Vagina (tissue), 2 donors: Measurements from ENCODE around the gene GRHL3. TPM values are rescaled to one million over a fixed set of nuclear protein-coding genes. Genes with fewer than 3 reads are reported as not detected.

Experiments
- DNase-seq, 2 donors: peaks; one replicate each; pipeline ENCODE4 v3.0.0-alpha.2; 2017; ENCODE audit errors: extremely low spot score in 2 of 2
- H3K27ac ChIP-seq: fragments of 200-600 bp; sonication (generic); one replicate; pipeline ENCODE4 v1.5.1; 2019
- H3K27me3 ChIP-seq: fragments of 200-600 bp; sonication (generic); one replicate; pipeline ENCODE4 v1.5.1; 2019
- H3K36me3 ChIP-seq, 2 donors: fragments of 200-600 bp; sonication (generic); one replicate each; pipeline ENCODE4 v1.5.1; 2017 to 2019
- H3K4me1 ChIP-seq: fragments of 200-600 bp; sonication (generic); one replicate; pipeline ENCODE4 v1.5.1; 2019
- H3K4me3 ChIP-seq, 2 donors: fragments of 200-600 bp; sonication (generic); 1 replicate in 1 of 2; 2 replicates in 1 of 2; pipeline ENCODE4 v1.5.1; 2016 to 2019
- H3K9me3 ChIP-seq: fragments of 200-600 bp; sonication (generic); one replicate; pipeline ENCODE4 v1.5.1; 2019
- CTCF ChIP-seq, 3 experiments: fragments of 450-650 bp in 2 of 3; fragments of 200-600 bp in 1 of 3; sonication (generic) in 1 of 3; IDR thresholded peaks; one replicate each; pipeline ENCODE4 v1.5.1; 2017 to 2019; ENCODE audit warnings: antibody characterized with exemption in 3 of 3, mild to moderate bottlenecking in 2 of 3, moderate library complexity in 2 of 3
- POLR2A ChIP-seq, 2 donors: fragments of 450-650 bp; IDR thresholded peaks; one replicate each; pipeline ENCODE4 v1.6.1; 2017; ENCODE audit warnings: antibody characterized with exemption in 2 of 2, mild to moderate bottlenecking in 2 of 2, moderate library complexity in 2 of 2
- POLR2AphosphoS5 ChIP-seq, 2 donors: sonication (generic); formaldehyde crosslinking; IDR thresholded peaks; one replicate each; pipeline ENCODE4 v1.9.0; 2017; ENCODE audit warnings: antibody characterized with exemption in 2 of 2, mild to moderate bottlenecking in 2 of 2, low read depth in 1 of 2; ENCODE audit not compliant: insufficient read depth in 1 of 2
- intact Hi-C: fragments of 100-400 bp; cut with DNase I; formaldehyde crosslinking; loops from one replicate; pipeline ENCODE4 v1.15.1; 2023
- total RNA-seq: library from RNA; depleted of rRNA; stranded (reverse); fragments of >200 nt; gene quantifications from one replicate; pipeline ENCODE4 v1.2.3, GENCODE V29; 2016

Gene GRHL3
- total RNA-seq, 1 donor from 2014 or later: 58.7 TPM

DNA sequence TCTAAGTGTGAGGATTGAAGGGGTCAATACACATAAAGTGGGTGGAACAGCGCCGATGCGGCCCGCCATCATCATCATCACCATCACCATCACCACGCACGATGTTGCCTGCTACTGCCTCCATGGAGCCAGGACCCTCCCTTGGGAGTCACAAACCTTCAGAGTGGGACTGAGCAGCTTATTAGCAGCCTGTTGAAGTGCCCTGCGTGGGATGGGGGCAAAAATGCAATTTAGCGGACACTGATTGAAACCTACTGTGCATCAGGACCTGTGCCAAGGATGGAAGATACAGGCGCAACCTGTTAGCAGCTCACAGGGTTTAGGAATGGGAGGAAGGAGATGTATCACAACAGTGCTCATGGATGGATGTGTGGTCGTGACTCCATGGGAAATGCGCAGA is 67.8 kb downstream of the GRHL3 start:
- Histone ChIP-seq H3K27me3 (no peaks in the 10 kb centered on the region), H3K4me1 (peaks cover 38% of the 10 kb centered on the region), H3K27ac (no peak overlapping the region), H3K9me3 (no peaks in the 10 kb centered on the region), H3K36me3 (no peaks in the 10 kb centered on the region), H3K4me3 (no peak overlapping the region)
- peak in 1 of 2 donors; percentile 20 for DNase-seq
- intact Hi-C loops: no loop called here
- no peak for TF ChIP-seq POLR2A (IDR thresholded peaks at IDR 0.05)
- TF ChIP-seq POLR2AphosphoS5 (IDR thresholded peaks at IDR 0.05; ENCODE audit: insufficient read depth in 1 of 2, low read depth in 1 of 2): no peak
- TF ChIP-seq CTCF (IDR thresholded peaks at IDR 0.05): no peak

DNA sequence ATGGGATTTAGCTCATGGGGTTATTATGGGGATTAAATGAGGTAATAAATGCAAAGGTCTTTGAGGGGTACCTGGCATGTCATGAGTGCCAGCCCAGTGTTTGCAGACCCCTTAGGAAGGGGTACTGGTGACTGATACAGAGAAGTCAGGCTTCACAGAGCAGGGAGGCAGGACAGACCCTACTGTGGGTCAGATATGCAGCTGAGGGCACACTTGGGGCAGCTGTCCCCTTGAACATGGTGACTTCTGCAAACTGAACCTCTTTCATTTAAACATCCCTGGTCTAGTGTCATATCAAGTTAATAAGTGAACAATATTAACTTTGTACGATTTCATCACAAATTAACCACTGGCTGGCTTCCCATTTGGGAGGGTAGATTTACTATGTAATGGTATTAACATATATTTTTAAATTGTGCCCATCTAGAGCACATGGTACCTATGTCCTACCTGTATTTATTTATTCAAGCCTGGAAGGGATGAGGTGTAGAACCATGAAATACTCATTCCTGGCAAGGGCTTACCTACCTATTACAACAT is 68.5 kb downstream of the GRHL3 start:
- no peak for TF ChIP-seq POLR2A (IDR thresholded peaks at IDR 0.05)
- TF ChIP-seq CTCF (IDR thresholded peaks at IDR 0.05): no peak
- no peak for TF ChIP-seq POLR2AphosphoS5 (IDR thresholded peaks at IDR 0.05; ENCODE audit: insufficient read depth in 1 of 2, low read depth in 1 of 2)
- Histone ChIP-seq H3K9me3 (no peaks in the 10 kb centered on the region), H3K27me3 (no peaks in the 10 kb centered on the region), H3K36me3 (no peaks in the 10 kb centered on the region), H3K4me1 (peaks cover 43% of the 10 kb centered on the region), H3K27ac (no peak overlapping the region), H3K4me3 (no peak overlapping the region)
- peak in 1 of 2 donors; percentile 40 for DNase-seq
- intact Hi-C loops: no loop called here

DNA sequence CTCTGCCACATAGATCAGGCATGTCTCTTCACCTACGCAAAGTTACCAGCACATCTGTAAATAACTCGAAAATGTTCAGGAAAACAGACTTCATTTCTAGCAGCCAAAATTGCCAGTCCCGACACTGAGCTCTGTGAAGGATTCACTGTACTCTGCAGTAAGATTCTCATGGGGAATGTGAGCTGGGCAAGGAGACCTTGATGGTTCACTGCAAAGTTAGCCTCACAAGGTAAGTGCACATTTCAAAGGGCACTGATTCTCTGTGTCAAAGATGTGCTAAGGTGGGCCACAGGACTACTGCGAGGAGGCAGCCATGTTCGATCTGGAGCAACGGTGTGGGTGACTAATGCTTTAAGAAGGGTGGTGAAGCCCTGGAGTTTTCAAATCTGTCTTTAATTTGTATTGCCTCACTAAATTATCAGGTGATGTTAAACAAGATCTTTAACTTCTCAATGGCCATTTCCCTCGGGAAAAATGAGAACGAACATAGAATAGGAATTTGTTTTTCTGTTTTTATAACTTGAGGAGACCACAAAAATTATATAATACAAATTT is 69.3 kb downstream of the GRHL3 start:
- Histone ChIP-seq H3K27me3 (no peaks in the 10 kb centered on the region), H3K4me1 (peaks cover 43% of the 10 kb centered on the region), H3K4me3 (no peak overlapping the region), H3K36me3 (no peaks in the 10 kb centered on the region), H3K27ac (no peak overlapping the region), H3K9me3 (no peaks in the 10 kb centered on the region)
- DNase-seq: peak in 1 of 2 donors; percentile 77
- TF ChIP-seq POLR2A (IDR thresholded peaks at IDR 0.05): no peak
- no peak for TF ChIP-seq CTCF (IDR thresholded peaks at IDR 0.05)
- no peak for TF ChIP-seq POLR2AphosphoS5 (IDR thresholded peaks at IDR 0.05; ENCODE audit: insufficient read depth in 1 of 2, low read depth in 1 of 2)
- intact Hi-C loops: no loop called here

- peak in 1 of 2 donors; percentile 62 for DNase-seq
Observed at GRCh38 chr1:24389231-24389678, 70.1 kb downstream of the GRHL3 start.

More at GRCh38 chr1:24389231-24389678, 70.1 kb downstream of the GRHL3 start:
- Histone ChIP-seq H3K36me3 (no peaks in the 10 kb centered on the region), H3K27ac (no peak overlapping the region), H3K4me3 (no peak overlapping the region), H3K27me3 (no peaks in the 10 kb centered on the region), H3K4me1 (peaks cover 35% of the 10 kb centered on the region), H3K9me3 (no peaks in the 10 kb centered on the region)
- TF ChIP-seq POLR2A (IDR thresholded peaks at IDR 0.05) (no peak), CTCF (IDR thresholded peaks at IDR 0.05) (no peak), POLR2AphosphoS5 (IDR thresholded peaks at IDR 0.05; ENCODE audit: insufficient read depth in 1 of 2, low read depth in 1 of 2) (no peak)
- intact Hi-C loops: no loop called here
